Uterus (tissue), 4 donors: ENCODE data around the gene PLD5. TPM values are rescaled to one million over a fixed set of nuclear protein-coding genes. Genes with fewer than 3 reads are reported as not detected.

Experiments used
- DNase-seq, 2 donors: peaks; one replicate each; pipeline ENCODE4 v3.0.0-alpha.2; 2019 to 2020
- H3K27ac ChIP-seq, 2 donors: fragments of 200-600 bp; sonication (generic); 1 replicate in 1 of 2; 2 replicates in 1 of 2; pipeline ENCODE4 v1.5.1; 2016 to 2018
- H3K27me3 ChIP-seq, 2 donors: fragments of 200-600 bp; sonication (generic); one replicate each; pipeline ENCODE4 v1.5.1; 2018 to 2019; ENCODE audit warnings: control low read depth in 1 of 2
- H3K36me3 ChIP-seq, 2 donors: fragments of 200-600 bp; sonication (generic); one replicate each; pipeline ENCODE4 v1.5.1; 2019; ENCODE audit warnings: control low read depth in 1 of 2
- H3K4me1 ChIP-seq, 2 donors: fragments of 200-600 bp; sonication (generic); one replicate each; pipeline ENCODE4 v1.5.1; 2018 to 2019; ENCODE audit warnings: control low read depth in 1 of 2
- H3K4me3 ChIP-seq, 2 donors: fragments of 200-600 bp; sonication (generic); 1 replicate in 1 of 2; 2 replicates in 1 of 2; pipeline ENCODE4 v1.5.1; 2018 to 2019; ENCODE audit warnings: mild to moderate bottlenecking in 1 of 2
- H3K9me3 ChIP-seq, 2 donors: fragments of 200-600 bp; sonication (generic); one replicate each; pipeline ENCODE4 v1.5.1; 2019; ENCODE audit warnings: control low read depth in 1 of 2
- POLR2A ChIP-seq, 2 donors: fragments of 450-650 bp; IDR thresholded peaks; one replicate each; pipeline ENCODE4 v1.6.1; 2016; ENCODE audit warnings: antibody characterized with exemption in 2 of 2, mild to moderate bottlenecking in 1 of 2, moderate library complexity in 1 of 2
- intact Hi-C: fragments of 100-400 bp; cut with DNase I; formaldehyde crosslinking; loops from one replicate; pipeline ENCODE4 v1.15.1; 2023; ENCODE audit warnings: low total_unique reads
- total RNA-seq, 4 donors: library from RNA; depleted of rRNA in 3 of 4; stranded (reverse); fragments of >200 nt in 3 of 4; gene quantifications; one replicate each; pipeline versions ENCODE4 v1.1.0 to v1.2.4, GENCODE V29; 2014 to 2023
- TF ChIP-seq, protein P1 (sequence below), 4 experiments: fragments of 200-600 bp in 2 of 4; fragments of 450-650 bp in 2 of 4; sonication (generic) in 2 of 4; IDR thresholded peaks; one replicate each; pipeline ENCODE4 v1.5.1; 2016 to 2019; ENCODE audit warnings: antibody characterized with exemption in 4 of 4, mild to moderate bottlenecking in 2 of 4, moderate library complexity in 1 of 4
- donor health status: DM: yes; HTN: yes; CAD: no.

Gene PLD5
- total RNA-seq, 4 donors from 2014 or later: 2.4 to 6.1 (median 5.2) TPM

DNA sequence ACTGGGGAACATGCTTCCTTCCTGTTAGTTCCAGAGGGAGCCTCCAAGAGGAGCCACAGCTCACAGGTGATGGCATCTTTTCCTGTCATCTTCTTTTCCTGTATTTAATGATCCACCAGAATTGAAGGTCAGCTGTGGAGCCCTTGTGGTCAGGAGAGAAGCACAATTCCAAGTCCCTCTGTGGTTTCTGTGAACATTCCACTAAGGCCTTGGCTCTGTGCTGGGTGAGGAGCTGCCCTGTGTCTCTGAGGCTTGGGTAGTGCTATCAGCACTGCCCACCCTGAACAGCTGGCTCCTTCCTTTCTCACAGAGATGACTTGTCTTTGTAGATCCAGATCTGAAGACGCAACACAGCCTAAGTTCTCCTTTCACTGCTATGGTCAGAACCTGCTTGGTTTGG lies 383.7 kb downstream of the PLD5 start:
- TF ChIP-seq, protein P1, sequence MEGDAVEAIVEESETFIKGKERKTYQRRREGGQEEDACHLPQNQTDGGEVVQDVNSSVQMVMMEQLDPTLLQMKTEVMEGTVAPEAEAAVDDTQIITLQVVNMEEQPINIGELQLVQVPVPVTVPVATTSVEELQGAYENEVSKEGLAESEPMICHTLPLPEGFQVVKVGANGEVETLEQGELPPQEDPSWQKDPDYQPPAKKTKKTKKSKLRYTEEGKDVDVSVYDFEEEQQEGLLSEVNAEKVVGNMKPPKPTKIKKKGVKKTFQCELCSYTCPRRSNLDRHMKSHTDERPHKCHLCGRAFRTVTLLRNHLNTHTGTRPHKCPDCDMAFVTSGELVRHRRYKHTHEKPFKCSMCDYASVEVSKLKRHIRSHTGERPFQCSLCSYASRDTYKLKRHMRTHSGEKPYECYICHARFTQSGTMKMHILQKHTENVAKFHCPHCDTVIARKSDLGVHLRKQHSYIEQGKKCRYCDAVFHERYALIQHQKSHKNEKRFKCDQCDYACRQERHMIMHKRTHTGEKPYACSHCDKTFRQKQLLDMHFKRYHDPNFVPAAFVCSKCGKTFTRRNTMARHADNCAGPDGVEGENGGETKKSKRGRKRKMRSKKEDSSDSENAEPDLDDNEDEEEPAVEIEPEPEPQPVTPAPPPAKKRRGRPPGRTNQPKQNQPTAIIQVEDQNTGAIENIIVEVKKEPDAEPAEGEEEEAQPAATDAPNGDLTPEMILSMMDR (IDR thresholded peaks at IDR 0.05): no peak
- no peak for TF ChIP-seq POLR2A (IDR thresholded peaks at IDR 0.05)
- intact Hi-C loops: no loop called here
- no peak overlapping the region for H3K27ac ChIP-seq
- no peaks in the 10 kb centered on the region for H3K4me1 ChIP-seq
- no peaks in the 10 kb centered on the region for H3K9me3 ChIP-seq
- H3K4me3 ChIP-seq: no peak overlapping the region
- H3K27me3 ChIP-seq: no peaks in the 10 kb centered on the region
- no peaks in the 10 kb centered on the region for H3K36me3 ChIP-seq
- DNase-seq: no peak

DNA sequence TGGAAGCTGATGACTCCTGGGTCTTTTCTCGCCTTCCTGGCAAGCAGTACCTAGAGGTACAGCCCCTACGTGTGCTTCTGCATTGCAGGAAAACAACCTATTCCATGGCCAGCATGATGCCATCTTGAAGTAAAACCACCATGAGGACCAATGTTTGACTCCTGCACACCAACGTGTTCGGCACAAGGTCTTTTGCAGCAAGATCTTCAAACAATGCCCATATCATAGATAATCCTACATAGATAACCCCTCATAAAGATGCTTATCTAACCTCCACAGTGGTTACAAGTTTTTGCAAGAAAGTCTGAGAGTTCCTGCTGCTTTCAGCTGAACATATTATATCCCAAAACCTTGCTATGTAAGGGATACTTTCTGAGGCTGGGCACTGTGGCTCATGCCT lies 384.5 kb downstream of the PLD5 start:
- intact Hi-C loops: no loop called here

DNA sequence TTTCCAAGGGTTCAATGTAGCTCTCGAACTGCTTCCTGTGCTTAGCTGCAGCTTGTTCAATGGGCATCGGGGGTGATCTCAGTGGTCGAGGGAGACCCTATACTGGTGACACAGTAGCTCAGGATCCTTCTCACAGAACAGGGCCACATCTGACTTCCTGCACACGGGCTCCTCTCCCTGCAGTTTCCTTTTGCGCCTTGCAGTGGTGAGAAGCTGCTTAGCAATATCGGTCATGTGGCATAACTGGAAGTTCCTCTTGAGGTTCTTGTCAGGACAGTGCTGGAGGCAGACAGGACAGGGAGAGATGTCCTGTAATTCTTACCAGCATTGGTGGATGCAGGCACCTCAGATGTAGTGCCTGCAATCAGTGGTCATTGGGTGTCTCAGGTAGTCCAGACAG lies 385.1 kb downstream of the PLD5 start:
- Histone ChIP-seq H3K27ac (no peak overlapping the region), H3K4me3 (no peak overlapping the region), H3K9me3 (no peaks in the 10 kb centered on the region), H3K27me3 (no peaks in the 10 kb centered on the region), H3K36me3 (no peaks in the 10 kb centered on the region), H3K4me1 (no peaks in the 10 kb centered on the region)
- intact Hi-C loops: no loop called here
- TF ChIP-seq POLR2A (IDR thresholded peaks at IDR 0.05): no peak
- TF ChIP-seq, protein P1 (IDR thresholded peaks at IDR 0.05): no peak
- DNase-seq: no peak

More for the DNA sequence above, 384.5 kb downstream of the PLD5 start:
- TF ChIP-seq, protein P1 (IDR thresholded peaks at IDR 0.05): no peak
- TF ChIP-seq POLR2A (IDR thresholded peaks at IDR 0.05): no peak
- Histone ChIP-seq H3K27me3 (no peaks in the 10 kb centered on the region), H3K4me3 (no peak overlapping the region), H3K4me1 (no peaks in the 10 kb centered on the region), H3K9me3 (no peaks in the 10 kb centered on the region), H3K27ac (no peak overlapping the region), H3K36me3 (no peaks in the 10 kb centered on the region)
- DNase-seq: no peak

DNA sequence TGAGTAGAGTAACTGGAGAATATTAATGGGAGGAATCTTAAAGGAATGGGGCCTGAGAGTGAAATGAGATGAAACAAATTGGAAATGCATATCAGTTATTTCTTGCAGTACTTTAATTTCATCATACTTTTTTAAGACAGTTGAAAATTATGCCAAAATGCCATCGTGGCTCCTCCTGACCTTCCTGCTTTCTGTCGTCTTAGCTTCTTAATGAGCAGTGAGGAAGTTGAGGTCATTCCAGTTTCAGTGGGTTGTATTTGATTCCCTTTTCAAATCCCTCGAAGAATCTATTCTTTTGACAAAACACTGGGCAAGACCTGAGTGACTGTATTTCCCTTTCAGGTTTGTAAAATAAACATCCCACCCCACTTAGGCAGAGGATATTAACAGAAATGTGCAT lies 390.7 kb downstream of the PLD5 start:
- Histone ChIP-seq H3K27me3 (no peaks in the 10 kb centered on the region), H3K27ac (no peak overlapping the region), H3K9me3 (no peaks in the 10 kb centered on the region), H3K36me3 (no peaks in the 10 kb centered on the region), H3K4me1 (no peaks in the 10 kb centered on the region), H3K4me3 (no peak overlapping the region)
- no peak for TF ChIP-seq POLR2A (IDR thresholded peaks at IDR 0.05)
- TF ChIP-seq, protein P1 (IDR thresholded peaks at IDR 0.05): no peak
- no peak for DNase-seq
- intact Hi-C loops: no loop called here

DNA sequence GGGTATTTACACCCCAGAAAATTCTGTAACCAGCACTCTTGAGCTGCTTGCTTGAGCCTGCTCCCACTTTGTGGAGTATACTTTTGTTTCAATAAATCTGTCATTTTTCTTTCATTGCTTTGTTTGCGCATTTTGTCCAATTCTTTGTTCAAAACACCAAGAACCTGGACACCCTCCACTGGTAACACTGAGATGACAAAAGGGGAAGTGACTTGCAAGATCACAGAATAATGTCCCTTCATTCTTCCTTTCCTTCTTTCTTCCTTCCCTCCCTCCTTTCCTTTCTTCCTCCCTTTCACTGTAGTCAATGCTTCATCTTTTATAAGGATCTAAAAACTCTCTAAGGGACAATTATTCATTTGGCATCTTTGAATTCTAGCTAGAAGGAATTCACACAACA lies 391.1 kb downstream of the PLD5 start:
- Histone ChIP-seq H3K4me3 (no peak overlapping the region), H3K9me3 (no peaks in the 10 kb centered on the region), H3K27ac (no peak overlapping the region), H3K27me3 (no peaks in the 10 kb centered on the region), H3K36me3 (no peaks in the 10 kb centered on the region), H3K4me1 (no peaks in the 10 kb centered on the region)
- DNase-seq: no peak
- intact Hi-C loops: no loop called here
- TF ChIP-seq, protein P1 (IDR thresholded peaks at IDR 0.05): no peak
- TF ChIP-seq POLR2A (IDR thresholded peaks at IDR 0.05): no peak
